ENCODE data around the gene EREG. TPM values are rescaled to one million over a fixed set of nuclear protein-coding genes. Genes with fewer than 3 reads are reported as not detected.
A peak's percentile ranks its signal among the peaks of the same experiment; 100 is the strongest.

Gene EREG
- total RNA-seq, 1 donor from 2014 or later, result 0.22 TPM

GRCh38 chr4:74412225-74412624 lies 47.3 kb downstream of the EREG start:
- intact Hi-C loops (cut with DNase I), result no loop called here
- ATAC-seq (no peak), DNase-seq (ENCODE audit: low spot score) (no peak)

- ATAC-seq, result no peak
- DNase-seq (ENCODE audit: low spot score), result no peak
- intact Hi-C loops (cut with DNase I), result no loop called here
Observed at GRCh38 chr4:74413265-74413664, 48.3 kb downstream of the EREG start.

- DNase-seq (ENCODE audit: low spot score) (no peak), ATAC-seq (no peak)
- intact Hi-C loops (cut with DNase I), result no loop called here
Observed at GRCh38 chr4:74414149-74414809, 49.3 kb downstream of the EREG start.

- DNase-seq (ENCODE audit: low spot score) (no peak), ATAC-seq (no peak)
- intact Hi-C loops (cut with DNase I), result no loop called here
Observed at GRCh38 chr4:74415602-74416300, 50.8 kb downstream of the EREG start.

- DNase-seq (ENCODE audit: low spot score) (no peak), ATAC-seq (no peak)
- intact Hi-C loops (cut with DNase I), result no loop called here
Observed at GRCh38 chr4:74418063-74418670, 53.2 kb downstream of the EREG start.

GRCh38 chr4:74420863-74421262 lies 55.9 kb downstream of the EREG start:
- no peak for ATAC-seq
- DNase-seq (ENCODE audit: low spot score), result no peak
- intact Hi-C loops (cut with DNase I), result no loop called here

- no peak for DNase-seq (ENCODE audit: low spot score)
- intact Hi-C loops (cut with DNase I), result no loop called here
- ATAC-seq, result no peak
Observed at GRCh38 chr4:74423104-74423503, 58.2 kb downstream of the EREG start.

GRCh38 chr4:74424111-74424510 lies 59.2 kb downstream of the EREG start:
- intact Hi-C loops (cut with DNase I), result no loop called here
- ATAC-seq (no peak), DNase-seq (ENCODE audit: low spot score) (no peak)

- intact Hi-C loops (cut with DNase I), result no loop called here
- ATAC-seq (peak; percentile 22), DNase-seq (ENCODE audit: low spot score) (no peak)
Observed at GRCh38 chr4:74426101-74426500, 61.2 kb downstream of the EREG start.

- ATAC-seq, result no peak
- no peak for DNase-seq (ENCODE audit: low spot score)
- intact Hi-C loops (cut with DNase I), result no loop called here
Observed at GRCh38 chr4:74428276-74428675, 63.3 kb downstream of the EREG start.

- ATAC-seq (no peak), DNase-seq (ENCODE audit: low spot score) (no peak)
- intact Hi-C loops (cut with DNase I), result no loop called here
Observed at GRCh38 chr4:74431113-74431826, 66.3 kb downstream of the EREG start.

GRCh38 chr4:74433043-74433442 lies 68.1 kb downstream of the EREG start:
- intact Hi-C loops (cut with DNase I), result no loop called here
- no peak for ATAC-seq
- DNase-seq (ENCODE audit: low spot score), result no peak

GRCh38 chr4:74433541-74434172 lies 68.7 kb downstream of the EREG start:
- DNase-seq (ENCODE audit: low spot score) (no peak), ATAC-seq (no peak)
- intact Hi-C loops (cut with DNase I), result no loop called here

GRCh38 chr4:74435296-74435695 lies 70.4 kb downstream of the EREG start:
- intact Hi-C loops (cut with DNase I), result no loop called here
- DNase-seq (ENCODE audit: low spot score) (no peak), ATAC-seq (no peak)

- ATAC-seq, result no peak
- intact Hi-C loops (cut with DNase I), result no loop called here
- DNase-seq (ENCODE audit: low spot score), result no peak
Observed at GRCh38 chr4:74437866-74438265, 72.9 kb downstream of the EREG start.

Other genes with a start within 250 kb of the EREG start
- 18.4 TPM for gene MTHFD2L, start 207.0 kb upstream of the EREG start, total RNA-seq
- gene EPGN, start 56.7 kb upstream of the EREG start, total RNA-seq, result 4.3 TPM
- gene AREG, start 80.0 kb downstream of the EREG start, total RNA-seq, result 0.76 TPM

Measured in sciatic nerve (tissue), 2 donors.